GM23338 (cell line): Measurements from ENCODE around the gene PLCXD3. TPM values are rescaled to one million over a fixed set of nuclear protein-coding genes. Genes with fewer than 3 reads are reported as not detected.

ENCODE experiments used
- CREB1 ChIP-seq: fragments of 250-450 bp; sonication (Bioruptor Pico); IDR thresholded peaks from 2 replicates; pipeline ENCODE4 v1.5.0; 2020; ENCODE audit warnings: low read depth, mild to moderate bottlenecking, moderate library complexity
- EZH2 ChIP-seq: fragments of 200-600 bp; sonication (generic); IDR thresholded peaks from one replicate; pipeline ENCODE4 v1.8.0; 2017; ENCODE audit warnings: antibody characterized with exemption, mild to moderate bottlenecking, low read depth; ENCODE audit not compliant: unreplicated experiment
- JUNB ChIP-seq: IDR thresholded peaks from one replicate; pipeline ENCODE4 v1.6.1; 2016; ENCODE audit warnings: antibody characterized with exemption; ENCODE audit not compliant: unreplicated experiment
- STAT1 ChIP-seq: IDR thresholded peaks from one replicate; pipeline ENCODE4 v1.6.1; 2016; ENCODE audit warnings: antibody characterized with exemption; ENCODE audit not compliant: unreplicated experiment
- ZNF114 ChIP-seq: fragments of 250-450 bp; sonication (Bioruptor Pico); IDR thresholded peaks from 2 replicates; pipeline ENCODE4 v1.5.0; 2020; ENCODE audit warnings: mild to moderate bottlenecking, moderate library complexity
- ZNF331 ChIP-seq: fragments of 250-450 bp; sonication (Bioruptor Pico); IDR thresholded peaks from 2 replicates; pipeline ENCODE4 v1.5.0; 2020; ENCODE audit warnings: low read depth, mild to moderate bottlenecking, moderate library complexity
- polyA plus RNA-seq: library from polyadenylated mRNA; unstranded; fragments of >200 nt; fragmentation: Nextera tagmentation; extraction: Ambion mirVana; gene quantifications from 2 replicates; pipeline ENCODE4 v1.2.1, GENCODE V29; 2016
- total RNA-seq: library from RNA; depleted of rRNA; stranded (reverse); fragments of >200 nt; shearing (Covaris generic); gene quantifications from 2 replicates; pipeline ENCODE4 v1.2.3, GENCODE V29; 2014
- TF ChIP-seq, protein P1 (sequence below): fragments of 250-450 bp; sonication (Bioruptor Pico); IDR thresholded peaks from 2 replicates; pipeline ENCODE4 v1.5.0; 2020; ENCODE audit warnings: mild to moderate bottlenecking, moderate library complexity
- TF ChIP-seq, protein P2 (sequence below): IDR thresholded peaks from 2 replicates; pipeline ENCODE4 v1.6.1; 2016; ENCODE audit warnings: antibody characterized with exemption

PLCXD3 gene
- total and polyA plus RNA-seq, 2 experiments from 2014 or later, result 0.03 TPM

DNA sequence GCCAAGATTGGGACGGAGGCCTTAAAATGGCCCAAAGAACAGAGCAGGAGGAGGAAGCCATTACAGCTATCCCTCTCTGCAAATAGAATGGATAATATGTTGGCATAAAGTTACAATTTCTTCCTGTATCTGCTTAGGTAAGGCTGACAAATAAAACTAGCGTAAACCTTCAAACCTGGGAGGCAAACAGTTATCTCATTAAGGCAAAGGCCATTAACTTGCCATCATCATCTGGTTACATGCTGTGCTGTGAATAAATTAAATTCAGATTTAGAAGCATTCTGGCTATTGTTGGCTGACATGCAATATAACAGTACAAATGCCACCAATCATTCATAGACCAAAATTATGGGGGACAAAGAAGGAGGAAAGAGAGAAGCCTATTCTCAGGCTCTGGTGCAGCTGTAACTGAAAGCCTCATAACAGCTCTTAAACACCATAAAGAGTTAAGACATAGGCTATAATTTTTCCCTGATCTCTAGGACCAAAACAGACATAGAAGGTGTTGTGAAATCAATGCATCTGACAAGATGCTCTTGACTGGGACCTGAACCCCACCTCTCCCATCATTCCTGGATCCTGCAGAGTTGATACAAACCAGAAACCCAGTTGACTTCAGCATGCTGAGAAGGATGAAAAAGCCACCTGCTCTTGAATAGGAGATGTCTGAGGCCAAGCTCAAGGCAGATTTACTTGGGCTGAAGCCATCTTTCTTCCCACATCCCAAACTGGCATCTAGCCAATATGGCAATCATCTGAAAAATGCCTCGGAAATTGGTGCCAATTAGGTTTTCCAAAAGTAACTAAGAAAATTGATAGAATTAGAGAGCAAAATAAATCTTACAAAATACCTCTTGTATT is 62.5 kb downstream of the PLCXD3 start (continued):
- TF ChIP-seq, protein P1, sequence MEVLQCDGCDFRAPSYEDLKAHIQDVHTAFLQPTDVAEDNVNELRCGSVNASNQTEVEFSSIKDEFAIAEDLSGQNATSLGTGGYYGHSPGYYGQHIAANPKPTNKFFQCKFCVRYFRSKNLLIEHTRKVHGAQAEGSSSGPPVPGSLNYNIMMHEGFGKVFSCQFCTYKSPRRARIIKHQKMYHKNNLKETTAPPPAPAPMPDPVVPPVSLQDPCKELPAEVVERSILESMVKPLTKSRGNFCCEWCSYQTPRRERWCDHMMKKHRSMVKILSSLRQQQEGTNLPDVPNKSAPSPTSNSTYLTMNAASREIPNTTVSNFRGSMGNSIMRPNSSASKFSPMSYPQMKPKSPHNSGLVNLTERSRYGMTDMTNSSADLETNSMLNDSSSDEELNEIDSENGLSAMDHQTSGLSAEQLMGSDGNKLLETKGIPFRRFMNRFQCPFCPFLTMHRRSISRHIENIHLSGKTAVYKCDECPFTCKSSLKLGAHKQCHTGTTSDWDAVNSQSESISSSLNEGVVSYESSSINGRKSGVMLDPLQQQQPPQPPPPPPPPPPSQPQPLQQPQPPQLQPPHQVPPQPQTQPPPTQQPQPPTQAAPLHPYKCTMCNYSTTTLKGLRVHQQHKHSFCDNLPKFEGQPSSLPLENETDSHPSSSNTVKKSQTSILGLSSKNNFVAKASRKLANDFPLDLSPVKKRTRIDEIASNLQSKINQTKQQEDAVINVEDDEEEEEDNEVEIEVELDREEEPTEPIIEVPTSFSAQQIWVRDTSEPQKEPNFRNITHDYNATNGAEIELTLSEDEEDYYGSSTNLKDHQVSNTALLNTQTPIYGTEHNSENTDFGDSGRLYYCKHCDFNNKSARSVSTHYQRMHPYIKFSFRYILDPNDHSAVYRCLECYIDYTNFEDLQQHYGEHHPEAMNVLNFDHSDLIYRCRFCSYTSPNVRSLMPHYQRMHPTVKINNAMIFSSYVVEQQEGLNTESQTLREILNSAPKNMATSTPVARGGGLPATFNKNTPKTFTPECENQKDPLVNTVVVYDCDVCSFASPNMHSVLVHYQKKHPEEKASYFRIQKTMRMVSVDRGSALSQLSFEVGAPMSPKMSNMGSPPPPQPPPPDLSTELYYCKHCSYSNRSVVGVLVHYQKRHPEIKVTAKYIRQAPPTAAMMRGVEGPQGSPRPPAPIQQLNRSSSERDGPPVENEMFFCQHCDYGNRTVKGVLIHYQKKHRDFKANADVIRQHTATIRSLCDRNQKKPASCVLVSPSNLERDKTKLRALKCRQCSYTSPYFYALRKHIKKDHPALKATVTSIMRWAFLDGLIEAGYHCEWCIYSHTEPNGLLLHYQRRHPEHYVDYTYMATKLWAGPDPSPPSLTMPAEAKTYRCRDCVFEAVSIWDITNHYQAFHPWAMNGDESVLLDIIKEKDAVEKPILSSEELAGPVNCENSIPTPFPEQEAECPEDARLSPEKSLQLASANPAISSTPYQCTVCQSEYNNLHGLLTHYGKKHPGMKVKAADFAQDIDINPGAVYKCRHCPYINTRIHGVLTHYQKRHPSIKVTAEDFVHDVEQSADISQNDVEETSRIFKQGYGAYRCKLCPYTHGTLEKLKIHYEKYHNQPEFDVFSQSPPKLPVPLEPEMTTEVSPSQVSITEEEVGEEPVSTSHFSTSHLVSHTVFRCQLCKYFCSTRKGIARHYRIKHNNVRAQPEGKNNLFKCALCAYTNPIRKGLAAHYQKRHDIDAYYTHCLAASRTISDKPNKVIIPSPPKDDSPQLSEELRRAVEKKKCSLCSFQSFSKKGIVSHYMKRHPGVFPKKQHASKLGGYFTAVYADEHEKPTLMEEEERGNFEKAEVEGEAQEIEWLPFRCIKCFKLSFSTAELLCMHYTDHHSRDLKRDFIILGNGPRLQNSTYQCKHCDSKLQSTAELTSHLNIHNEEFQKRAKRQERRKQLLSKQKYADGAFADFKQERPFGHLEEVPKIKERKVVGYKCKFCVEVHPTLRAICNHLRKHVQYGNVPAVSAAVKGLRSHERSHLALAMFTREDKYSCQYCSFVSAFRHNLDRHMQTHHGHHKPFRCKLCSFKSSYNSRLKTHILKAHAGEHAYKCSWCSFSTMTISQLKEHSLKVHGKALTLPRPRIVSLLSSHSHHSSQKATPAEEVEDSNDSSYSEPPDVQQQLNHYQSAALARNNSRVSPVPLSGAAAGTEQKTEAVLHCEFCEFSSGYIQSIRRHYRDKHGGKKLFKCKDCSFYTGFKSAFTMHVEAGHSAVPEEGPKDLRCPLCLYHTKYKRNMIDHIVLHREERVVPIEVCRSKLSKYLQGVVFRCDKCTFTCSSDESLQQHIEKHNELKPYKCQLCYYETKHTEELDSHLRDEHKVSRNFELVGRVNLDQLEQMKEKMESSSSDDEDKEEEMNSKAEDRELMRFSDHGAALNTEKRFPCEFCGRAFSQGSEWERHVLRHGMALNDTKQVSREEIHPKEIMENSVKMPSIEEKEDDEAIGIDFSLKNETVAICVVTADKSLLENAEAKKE (CRISPR knock-in tag), result no peak
- TF ChIP-seq, protein P2, sequence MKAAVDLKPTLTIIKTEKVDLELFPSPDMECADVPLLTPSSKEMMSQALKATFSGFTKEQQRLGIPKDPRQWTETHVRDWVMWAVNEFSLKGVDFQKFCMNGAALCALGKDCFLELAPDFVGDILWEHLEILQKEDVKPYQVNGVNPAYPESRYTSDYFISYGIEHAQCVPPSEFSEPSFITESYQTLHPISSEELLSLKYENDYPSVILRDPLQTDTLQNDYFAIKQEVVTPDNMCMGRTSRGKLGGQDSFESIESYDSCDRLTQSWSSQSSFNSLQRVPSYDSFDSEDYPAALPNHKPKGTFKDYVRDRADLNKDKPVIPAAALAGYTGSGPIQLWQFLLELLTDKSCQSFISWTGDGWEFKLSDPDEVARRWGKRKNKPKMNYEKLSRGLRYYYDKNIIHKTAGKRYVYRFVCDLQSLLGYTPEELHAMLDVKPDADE, result no peak
- no peak for TF ChIP-seq CREB1
- no peak for TF ChIP-seq JUNB
- no peak for TF ChIP-seq STAT1
- TF ChIP-seq ZNF114 (CRISPR knock-in tag), result no peak
- TF ChIP-seq EZH2, result no peak
- no peak for TF ChIP-seq ZNF331 (CRISPR knock-in tag)
